GM20000 (cell line): ENCODE data around the gene HS6ST3.

ENCODE experiments used
- DNase-seq: peaks from one replicate; pipeline ENCODE4 v3.0.0; 2012; ENCODE audit warnings: low spot score
- TF ChIP-seq, protein P1 (sequence below): IDR thresholded peaks from 2 replicates; pipeline ENCODE4 v1.5.1; 2012; ENCODE audit warnings: mild to moderate bottlenecking, control low read depth; ENCODE audit errors: extremely low read depth, missing control alignments

The HS6ST3 gene

GRCh38 chr13:96793404-96793755 is 703.5 kb downstream of the HS6ST3 start:
- no peak for DNase-seq
- TF ChIP-seq, protein P1, sequence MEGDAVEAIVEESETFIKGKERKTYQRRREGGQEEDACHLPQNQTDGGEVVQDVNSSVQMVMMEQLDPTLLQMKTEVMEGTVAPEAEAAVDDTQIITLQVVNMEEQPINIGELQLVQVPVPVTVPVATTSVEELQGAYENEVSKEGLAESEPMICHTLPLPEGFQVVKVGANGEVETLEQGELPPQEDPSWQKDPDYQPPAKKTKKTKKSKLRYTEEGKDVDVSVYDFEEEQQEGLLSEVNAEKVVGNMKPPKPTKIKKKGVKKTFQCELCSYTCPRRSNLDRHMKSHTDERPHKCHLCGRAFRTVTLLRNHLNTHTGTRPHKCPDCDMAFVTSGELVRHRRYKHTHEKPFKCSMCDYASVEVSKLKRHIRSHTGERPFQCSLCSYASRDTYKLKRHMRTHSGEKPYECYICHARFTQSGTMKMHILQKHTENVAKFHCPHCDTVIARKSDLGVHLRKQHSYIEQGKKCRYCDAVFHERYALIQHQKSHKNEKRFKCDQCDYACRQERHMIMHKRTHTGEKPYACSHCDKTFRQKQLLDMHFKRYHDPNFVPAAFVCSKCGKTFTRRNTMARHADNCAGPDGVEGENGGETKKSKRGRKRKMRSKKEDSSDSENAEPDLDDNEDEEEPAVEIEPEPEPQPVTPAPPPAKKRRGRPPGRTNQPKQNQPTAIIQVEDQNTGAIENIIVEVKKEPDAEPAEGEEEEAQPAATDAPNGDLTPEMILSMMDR, result no peak

DNA sequence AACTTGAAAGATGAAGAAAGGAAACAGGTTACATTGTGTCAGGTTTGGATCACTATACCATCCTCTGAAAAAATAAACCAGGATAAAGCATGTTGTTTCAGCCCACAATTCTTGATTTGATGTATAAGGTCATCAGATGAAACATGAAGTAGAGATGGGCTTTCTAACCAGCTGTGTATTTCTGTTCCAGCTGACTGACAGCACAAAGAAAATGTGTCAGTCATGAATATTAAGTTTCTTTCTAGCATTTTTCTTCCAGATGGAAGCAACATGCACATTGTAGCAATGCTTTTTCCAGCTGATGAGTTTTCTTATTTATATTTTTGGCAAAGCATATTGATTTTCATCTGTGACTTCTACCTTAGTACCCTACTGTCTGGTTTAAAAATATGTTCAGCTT is 704.8 kb downstream of the HS6ST3 start:
- TF ChIP-seq, protein P1, result no peak

DNA sequence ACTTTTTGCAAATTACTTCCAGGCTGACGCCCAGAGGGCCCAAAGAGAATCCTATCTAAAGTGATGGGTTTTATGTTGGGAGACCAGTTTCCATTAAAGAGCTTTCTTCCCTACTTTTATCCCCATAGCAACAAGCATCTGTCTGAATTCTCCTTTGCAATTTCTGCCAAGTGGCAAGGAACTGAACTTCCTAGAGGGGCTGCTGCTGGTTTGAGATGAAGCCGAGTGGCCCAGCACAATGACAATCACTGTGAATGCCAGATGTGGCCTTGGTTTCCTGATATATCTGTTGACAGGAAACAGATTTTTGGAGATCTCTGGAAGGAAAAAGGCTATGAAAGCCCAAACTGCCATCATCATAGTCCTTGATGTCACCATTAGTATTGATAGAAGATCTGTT is 705.8 kb downstream of the HS6ST3 start:
- no peak for DNase-seq
- TF ChIP-seq, protein P1, result no peak

More for the DNA sequence above, 704.8 kb downstream of the HS6ST3 start:
- no peak for DNase-seq

- no peak for DNase-seq
- TF ChIP-seq, protein P1, result no peak
Measured at GRCh38 chr13:96796091-96796633, 706.3 kb downstream of the HS6ST3 start.

DNA sequence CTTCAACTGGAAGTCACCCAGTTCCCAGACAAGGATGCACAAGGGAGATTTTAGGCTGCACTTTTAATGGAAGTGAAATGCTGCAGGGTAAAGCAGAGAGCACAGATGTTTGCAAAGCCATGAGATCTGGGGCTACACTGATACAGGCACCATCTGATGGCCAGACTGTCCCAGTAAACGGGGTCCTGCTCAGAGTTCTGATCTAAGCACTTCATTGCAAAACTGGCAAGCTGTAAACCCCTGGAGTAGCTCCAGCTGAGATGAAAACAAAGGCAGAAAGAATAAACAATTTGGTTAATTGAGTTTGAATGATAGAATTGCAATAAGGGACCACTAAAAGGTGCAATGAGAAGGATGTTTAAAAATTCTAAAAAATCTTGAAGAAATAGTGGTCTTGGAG is 707.2 kb downstream of the HS6ST3 start:
- TF ChIP-seq, protein P1, result no peak
- DNase-seq, result no peak

DNA sequence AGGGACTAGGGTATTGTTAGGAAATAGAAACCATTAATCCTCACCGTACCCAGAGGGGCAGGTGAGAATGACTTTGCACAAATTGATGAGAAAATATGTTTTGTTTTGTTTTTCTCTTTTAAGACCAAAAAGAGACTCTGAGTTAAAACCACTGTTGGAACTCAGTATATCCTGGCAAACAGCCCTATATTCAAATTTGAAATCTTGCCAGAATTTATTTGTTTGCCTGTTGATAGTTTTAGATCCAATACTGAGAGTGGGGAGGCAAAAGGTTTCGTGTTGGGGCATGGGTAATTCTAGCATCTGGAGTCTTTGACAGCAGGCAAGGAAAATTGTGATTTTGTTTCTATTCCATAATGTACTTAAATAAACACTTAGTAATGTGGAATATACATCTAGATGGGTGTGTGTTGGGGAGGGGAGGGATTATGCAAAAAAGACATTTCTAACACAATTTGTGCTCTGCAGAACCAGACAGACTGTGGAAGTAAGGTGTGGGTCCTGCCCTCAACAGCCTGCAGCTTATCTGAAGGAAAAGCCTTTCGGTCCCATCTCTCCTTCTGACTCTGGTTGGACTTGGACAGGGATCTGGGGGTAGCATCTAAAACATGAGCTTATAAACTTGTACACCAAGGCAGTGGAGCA is 713.7 kb downstream of the HS6ST3 start:
- no peak for DNase-seq
- TF ChIP-seq, protein P1, result no peak

- DNase-seq, result no peak
- TF ChIP-seq, protein P1, result no peak
Measured at GRCh38 chr13:96804174-96804573, 714.3 kb downstream of the HS6ST3 start.
